Measurements from ENCODE around the gene BABAM2. TPM values are rescaled to one million over a fixed set of nuclear protein-coding genes. Genes with fewer than 3 reads are reported as not detected.

Gene BABAM2
- total RNA-seq, 2 experiments from 2014 or later: 19.7 to 33.2 TPM

DNA sequence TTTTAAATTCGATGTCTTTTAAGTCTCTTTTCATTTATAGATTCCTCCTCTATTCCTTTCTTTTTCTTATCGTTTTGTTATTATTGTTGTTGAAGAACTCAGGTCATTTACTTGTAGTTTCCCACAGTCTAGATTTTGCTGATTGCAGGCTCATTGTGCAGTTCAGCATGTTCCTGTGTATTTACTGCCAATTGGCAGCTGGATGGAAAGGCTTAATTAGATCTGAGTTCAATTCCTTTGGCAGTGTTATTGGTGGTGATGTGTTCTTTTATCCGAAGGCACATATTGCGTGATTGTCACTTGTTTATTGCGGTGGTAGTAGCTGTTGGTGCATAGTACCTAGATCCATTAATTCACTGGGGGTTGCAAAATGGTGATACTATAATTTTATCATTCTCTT, 180.7 kb downstream of the BABAM2 start:
- Histone ChIP-seq H3K36me3 (ENCODE audit: insufficient read depth, low read length) (no peaks in the 10 kb centered on the region), H3K4me1 (ENCODE audit: insufficient read depth, low read length, poor library complexity, severe bottlenecking) (no peaks in the 10 kb centered on the region), H3K4me2 (ENCODE audit: low read length) (no peak overlapping the region), H3K79me2 (ENCODE audit: insufficient read depth, low read depth, low read length) (no peaks in the 10 kb centered on the region), H3K9me2 (ENCODE audit: insufficient read depth, low read length) (no peaks in the 10 kb centered on the region), H3K9me3 (ENCODE audit: low read length) (no peaks in the 10 kb centered on the region), H3K27ac (ENCODE audit: low read depth, low read length, poor library complexity, severe bottlenecking) (no peak overlapping the region), H3K4me3 (ENCODE audit: low read depth, low read length, poor library complexity, severe bottlenecking) (no peak overlapping the region), H2AFZ (ENCODE audit: low read length) (no peak overlapping the region), H4K20me1 (ENCODE audit: insufficient read depth, low read length) (no peaks in the 10 kb centered on the region)
- TF ChIP-seq, protein P1, sequence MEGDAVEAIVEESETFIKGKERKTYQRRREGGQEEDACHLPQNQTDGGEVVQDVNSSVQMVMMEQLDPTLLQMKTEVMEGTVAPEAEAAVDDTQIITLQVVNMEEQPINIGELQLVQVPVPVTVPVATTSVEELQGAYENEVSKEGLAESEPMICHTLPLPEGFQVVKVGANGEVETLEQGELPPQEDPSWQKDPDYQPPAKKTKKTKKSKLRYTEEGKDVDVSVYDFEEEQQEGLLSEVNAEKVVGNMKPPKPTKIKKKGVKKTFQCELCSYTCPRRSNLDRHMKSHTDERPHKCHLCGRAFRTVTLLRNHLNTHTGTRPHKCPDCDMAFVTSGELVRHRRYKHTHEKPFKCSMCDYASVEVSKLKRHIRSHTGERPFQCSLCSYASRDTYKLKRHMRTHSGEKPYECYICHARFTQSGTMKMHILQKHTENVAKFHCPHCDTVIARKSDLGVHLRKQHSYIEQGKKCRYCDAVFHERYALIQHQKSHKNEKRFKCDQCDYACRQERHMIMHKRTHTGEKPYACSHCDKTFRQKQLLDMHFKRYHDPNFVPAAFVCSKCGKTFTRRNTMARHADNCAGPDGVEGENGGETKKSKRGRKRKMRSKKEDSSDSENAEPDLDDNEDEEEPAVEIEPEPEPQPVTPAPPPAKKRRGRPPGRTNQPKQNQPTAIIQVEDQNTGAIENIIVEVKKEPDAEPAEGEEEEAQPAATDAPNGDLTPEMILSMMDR (conservative IDR thresholded peaks at IDR 0.05; ENCODE audit: low read length): no peak
- no peak for TF ChIP-seq EZH2phosphoT487 (IDR thresholded peaks at IDR 0.05; ENCODE audit: borderline replicate concordance, low read depth, low read length)
- DNase-seq (ENCODE audit: low spot score): no peak
- ChIA-PET CTCF (ENCODE audit: unreplicated experiment) (no interaction called here), POLR2A (no interaction called here)
- intact Hi-C loops (cut with micrococcal nuclease; ENCODE audit: unreplicated experiment): no loop called here
- no TSS peak for BruUV-seq (replicated peaks)

DNA sequence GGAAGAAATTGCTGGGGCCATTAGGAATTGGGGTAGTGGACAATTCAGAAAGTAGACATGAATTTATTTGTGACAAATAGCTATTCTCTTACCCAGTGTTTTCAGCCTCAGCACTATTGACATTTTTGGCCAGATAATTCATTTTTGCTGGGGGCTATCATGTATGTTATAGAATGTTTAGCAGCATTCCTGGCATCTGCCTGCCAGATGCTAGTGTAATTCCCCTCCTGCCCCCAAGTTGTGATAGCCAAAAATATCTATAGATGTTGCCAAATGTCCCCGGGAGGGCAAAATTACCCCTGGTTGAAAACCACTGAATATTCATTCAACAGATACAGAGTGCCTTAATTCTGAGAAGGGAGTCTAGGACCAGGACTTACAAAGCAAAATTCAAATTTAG, 183.6 kb downstream of the BABAM2 start:
- H3K4me1 ChIP-seq (ENCODE audit: insufficient read depth, low read length, poor library complexity, severe bottlenecking): no peaks in the 10 kb centered on the region
- intact Hi-C loops (cut with micrococcal nuclease; ENCODE audit: unreplicated experiment): no loop called here
- no peak overlapping the region for H3K27ac ChIP-seq (ENCODE audit: low read depth, low read length, poor library complexity, severe bottlenecking)
- no peaks in the 10 kb centered on the region for H4K20me1 ChIP-seq (ENCODE audit: insufficient read depth, low read length)
- no peaks in the 10 kb centered on the region for H3K9me2 ChIP-seq (ENCODE audit: insufficient read depth, low read length)
- no peak overlapping the region for H3K4me2 ChIP-seq (ENCODE audit: low read length)
- DNase-seq (ENCODE audit: low spot score): no peak
- H3K36me3 ChIP-seq (ENCODE audit: insufficient read depth, low read length): no peaks in the 10 kb centered on the region
- H3K79me2 ChIP-seq (ENCODE audit: insufficient read depth, low read depth, low read length): no peaks in the 10 kb centered on the region
- BruUV-seq (replicated peaks): no TSS peak
- H3K9me3 ChIP-seq (ENCODE audit: low read length): no peaks in the 10 kb centered on the region
- no peak overlapping the region for H2AFZ ChIP-seq (ENCODE audit: low read length)
- POLR2A ChIA-PET: no interaction called here
- CTCF ChIA-PET (ENCODE audit: unreplicated experiment): no interaction called here
- no peak overlapping the region for H3K4me3 ChIP-seq (ENCODE audit: low read depth, low read length, poor library complexity, severe bottlenecking)
- TF ChIP-seq EZH2phosphoT487 (IDR thresholded peaks at IDR 0.05; ENCODE audit: borderline replicate concordance, low read depth, low read length): no peak
- TF ChIP-seq, protein P1 (conservative IDR thresholded peaks at IDR 0.05; ENCODE audit: low read length): no peak

DNA sequence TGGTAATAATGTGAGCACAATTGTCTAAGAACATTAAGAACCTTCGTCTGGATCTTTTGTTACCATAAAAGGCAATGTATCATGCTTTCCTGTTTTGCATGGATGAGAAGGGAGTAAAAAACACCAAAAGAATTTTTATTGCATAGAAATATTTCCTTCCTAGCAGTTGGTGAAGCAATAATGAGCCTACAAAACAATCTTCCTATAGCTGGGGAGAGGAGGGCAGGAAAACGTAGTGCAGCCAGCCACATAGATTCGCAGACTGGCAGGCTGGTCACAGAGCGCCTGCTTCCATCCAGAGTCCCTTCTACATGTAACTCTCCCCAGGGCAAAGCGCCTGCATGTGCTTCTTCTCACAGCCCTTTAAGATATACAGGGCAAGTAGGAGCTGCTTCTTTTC, 190.4 kb downstream of the BABAM2 start:
- H3K79me2 ChIP-seq (ENCODE audit: insufficient read depth, low read depth, low read length): no peaks in the 10 kb centered on the region
- H3K4me1 ChIP-seq (ENCODE audit: insufficient read depth, low read length, poor library complexity, severe bottlenecking): no peaks in the 10 kb centered on the region
- H3K27ac ChIP-seq (ENCODE audit: low read depth, low read length, poor library complexity, severe bottlenecking): no peak overlapping the region
- no peak overlapping the region for H2AFZ ChIP-seq (ENCODE audit: low read length)
- DNase-seq (ENCODE audit: low spot score): no peak
- intact Hi-C loops (cut with micrococcal nuclease; ENCODE audit: unreplicated experiment): no loop called here
- no peaks in the 10 kb centered on the region for H3K9me2 ChIP-seq (ENCODE audit: insufficient read depth, low read length)
- POLR2A ChIA-PET: no interaction called here
- no peaks in the 10 kb centered on the region for H3K36me3 ChIP-seq (ENCODE audit: insufficient read depth, low read length)
- H3K9me3 ChIP-seq (ENCODE audit: low read length): no peaks in the 10 kb centered on the region
- H3K4me2 ChIP-seq (ENCODE audit: low read length): no peak overlapping the region
- TF ChIP-seq, protein P1 (conservative IDR thresholded peaks at IDR 0.05; ENCODE audit: low read length): no peak
- no peak for TF ChIP-seq EZH2phosphoT487 (IDR thresholded peaks at IDR 0.05; ENCODE audit: borderline replicate concordance, low read depth, low read length)
- no peaks in the 10 kb centered on the region for H4K20me1 ChIP-seq (ENCODE audit: insufficient read depth, low read length)
- no peak overlapping the region for H3K4me3 ChIP-seq (ENCODE audit: low read depth, low read length, poor library complexity, severe bottlenecking)
- BruUV-seq (replicated peaks): no TSS peak
- CTCF ChIA-PET (ENCODE audit: unreplicated experiment): no interaction called here
